Lower lobe of right lung (tissue), 2 donors: ENCODE measurements around the gene GPR3. TPM values are rescaled to one million over a fixed set of nuclear protein-coding genes. Genes with fewer than 3 reads are reported as not detected.
A peak's percentile ranks its signal among the peaks of the same experiment; 100 is the strongest.
"Not testable (repeated sequence)": the region's sequence is repeated elsewhere in the genome, so short reads cannot be mapped to it uniquely, and the experiment has no call there.

Experiments used
- ATAC-seq, 2 donors: fragments of 200-7000 bp; cut with Tn5 transposase; one replicate each; pipeline ENCODE4 v1.9.1; 2020 to 2022; ENCODE audit warnings: mild to moderate bottlenecking in 2 of 2, moderate library complexity in 2 of 2
- DNase-seq: peaks from one replicate; pipeline ENCODE4 v3.0.0-alpha.2; 2020
- H3K27ac ChIP-seq: fragments of 200-600 bp; one replicate; pipeline ENCODE4 v1.8.0; 2022
- H3K27me3 ChIP-seq: fragments of 200-600 bp; one replicate; pipeline ENCODE4 v1.8.0; 2022; ENCODE audit warnings: low read depth
- H3K36me3 ChIP-seq: fragments of 200-600 bp; one replicate; pipeline ENCODE4 v1.8.0; 2022; ENCODE audit warnings: mild to moderate bottlenecking
- H3K4me1 ChIP-seq: fragments of 200-600 bp; one replicate; pipeline ENCODE4 v1.8.0; 2022
- H3K4me3 ChIP-seq: fragments of 200-600 bp; one replicate; pipeline ENCODE4 v1.8.0; 2022; ENCODE audit warnings: mild to moderate bottlenecking
- H3K9me3 ChIP-seq: fragments of 200-600 bp; one replicate; pipeline ENCODE4 v1.8.0; 2022
- CTCF ChIP-seq: fragments of 200-600 bp; IDR thresholded peaks from one replicate; pipeline ENCODE4 v1.8.0; 2022; ENCODE audit warnings: antibody characterized with exemption, mild to moderate bottlenecking
- intact Hi-C: fragments of 100-400 bp; cut with DNase I; formaldehyde crosslinking; loops from one replicate; pipeline ENCODE4 v1.11.0; 2022
- total RNA-seq: library from RNA; stranded (reverse); fragmentation: NEBNext Ultra II Directional; extraction: Animal tissue kit (Norgen Biotek cat#: 25700); gene quantifications from one replicate; pipeline ENCODE4 v1.2.1, GENCODE V29; 2021
- donor health status: DM: no; HTN: yes; CAD: no; lungs with severe emphysema.

GPR3 gene
- total RNA-seq, 1 donor from 2014 or later: 0.18 TPM

DNA sequence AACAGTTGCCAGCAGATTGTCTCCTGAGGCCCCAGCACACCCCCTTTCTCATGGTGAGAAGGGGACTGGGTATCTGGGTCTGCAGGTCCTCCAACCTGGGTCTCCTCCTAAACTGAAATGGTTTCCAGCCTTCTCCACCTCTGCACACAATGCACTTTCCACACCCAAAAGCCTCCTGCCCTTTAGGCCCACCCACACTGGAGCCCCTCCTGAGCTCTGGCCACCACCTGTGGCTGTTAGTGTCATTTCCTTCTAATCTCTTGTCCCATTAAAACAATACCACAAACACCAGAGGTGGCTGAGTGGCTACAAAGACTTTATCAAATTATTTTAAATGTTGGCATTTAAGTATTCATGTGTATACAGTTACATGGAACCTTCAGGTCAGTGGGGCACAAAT, 11.5 kb downstream of the GPR3 start:
- DNase-seq: no peak
- Histone ChIP-seq H3K9me3 (no peaks in the 10 kb centered on the region), H3K27ac (peak overlapping the region; percentile 76), H3K4me3 (no peak overlapping the region), H3K36me3 (peaks cover 40% of the 10 kb centered on the region), H3K27me3 (no peaks in the 10 kb centered on the region), H3K4me1 (peaks cover 60% of the 10 kb centered on the region)
- ATAC-seq: no peak
- no peak for TF ChIP-seq CTCF
- intact Hi-C loops: no loop called here

DNA sequence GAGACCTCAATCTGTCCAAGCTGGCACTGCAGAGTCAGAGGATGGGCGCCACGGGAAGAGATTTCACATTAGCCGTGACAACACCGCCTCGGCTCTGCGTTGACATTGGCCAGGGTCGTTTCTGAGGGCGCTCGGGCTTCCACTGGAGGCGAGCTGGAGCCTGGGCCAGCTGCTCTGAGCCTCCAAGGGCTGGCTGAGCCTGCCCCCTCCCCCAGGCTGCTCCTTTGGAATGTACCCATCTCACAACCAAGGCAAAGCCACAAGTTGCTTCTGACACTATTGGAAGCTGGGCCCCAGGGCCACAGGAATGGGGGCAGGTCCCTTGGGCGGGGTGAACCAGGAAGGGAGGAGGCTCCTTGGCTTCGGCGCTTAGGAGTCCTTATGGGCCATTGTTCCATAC, 12.7 kb downstream of the GPR3 start:
- Histone ChIP-seq H3K36me3 (peaks cover 50% of the 10 kb centered on the region), H3K27ac (peak overlapping the region; percentile 58), H3K9me3 (no peaks in the 10 kb centered on the region), H3K4me3 (no peak overlapping the region), H3K4me1 (peaks cover 60% of the 10 kb centered on the region), H3K27me3 (no peaks in the 10 kb centered on the region)
- no peak for TF ChIP-seq CTCF
- peak in 1 of 2 donors; percentile 6 for ATAC-seq
- intact Hi-C loops: no loop called here
- DNase-seq: no peak

- H3K36me3 ChIP-seq: peaks cover 57% of the 10 kb centered on the region
- H3K4me3 ChIP-seq, DNase-seq: not testable (repeated sequence)
Measured at GRCh38 chr1:27405598-27406361, 13.4 kb downstream of the GPR3 start.

DNA sequence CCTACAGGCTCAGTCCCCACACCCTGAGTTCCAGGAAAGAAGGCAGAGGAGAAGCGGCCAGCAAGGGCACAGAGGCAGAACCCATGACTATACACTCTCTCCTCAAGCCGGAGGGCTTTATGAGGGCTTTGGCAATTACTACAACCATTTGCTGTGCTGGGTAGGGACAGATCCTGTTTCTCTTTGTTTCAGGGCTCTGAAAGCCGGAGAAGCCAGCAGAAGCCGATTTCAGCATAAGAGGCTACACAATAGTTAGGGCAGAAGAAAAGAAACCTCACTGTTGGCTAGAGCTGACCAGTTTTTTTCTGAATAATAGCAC, 13.9 kb downstream of the GPR3 start:
- DNase-seq: no peak
- intact Hi-C loops: no loop called here
- H3K4me3 ChIP-seq: no peak overlapping the region
- H3K36me3 ChIP-seq: peaks cover 62% of the 10 kb centered on the region
- H3K4me1 ChIP-seq: peaks cover 49% of the 10 kb centered on the region
- no peaks in the 10 kb centered on the region for H3K27me3 ChIP-seq
- no peak for TF ChIP-seq CTCF
- ATAC-seq: no peak
- no peaks in the 10 kb centered on the region for H3K9me3 ChIP-seq
- peak overlapping the region; percentile 41 for H3K27ac ChIP-seq

More at GRCh38 chr1:27405598-27406361, 13.4 kb downstream of the GPR3 start:
- H3K27me3 ChIP-seq, ATAC-seq, intact Hi-C loops, H3K9me3 ChIP-seq: not testable (repeated sequence)
- Histone ChIP-seq H3K27ac (peak overlapping the region; percentile 58), H3K4me1 (peaks cover 54% of the 10 kb centered on the region)

DNA sequence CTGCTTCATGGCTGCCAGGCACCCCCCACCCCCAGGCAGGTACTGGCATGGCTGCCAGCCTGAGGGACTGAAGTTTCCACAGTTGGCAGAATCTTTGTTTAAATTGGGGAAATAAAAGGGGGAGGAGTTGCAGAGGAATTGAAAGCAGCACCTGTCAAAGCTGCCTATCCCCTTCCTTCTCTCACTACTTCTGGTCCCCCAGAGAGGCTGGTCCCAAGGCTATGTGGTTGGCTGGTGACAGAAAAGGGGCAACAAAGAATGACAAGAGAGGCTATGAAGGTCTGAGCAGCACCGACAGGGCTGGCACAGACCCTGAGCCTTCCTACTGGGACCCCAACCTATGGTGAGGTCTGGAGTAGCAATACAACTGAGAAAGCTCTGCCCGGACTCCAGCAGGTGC, 14.4 kb downstream of the GPR3 start:
- H3K4me3 ChIP-seq, intact Hi-C loops: not testable (repeated sequence)

DNA sequence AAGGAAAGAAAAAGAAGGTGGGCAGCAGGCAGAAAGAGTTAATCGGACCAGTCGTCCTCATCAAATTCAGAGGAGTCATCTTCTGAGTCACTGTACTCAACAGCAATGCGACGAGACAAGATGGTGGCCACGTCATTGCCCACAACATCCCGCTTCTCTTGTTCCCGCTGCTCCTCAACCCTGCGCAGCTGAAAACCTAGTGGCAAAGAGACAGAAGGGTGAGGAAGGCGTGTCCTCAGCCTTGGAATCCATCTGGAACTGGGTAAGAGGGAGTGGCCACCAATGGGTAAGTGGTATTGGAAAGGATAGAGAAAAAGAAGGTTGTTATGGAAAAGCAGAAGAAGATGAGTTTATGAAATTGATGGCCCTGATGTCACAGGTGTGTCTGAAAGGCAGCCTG, 15.7 kb downstream of the GPR3 start:
- Histone ChIP-seq H3K36me3 (peaks cover 81% of the 10 kb centered on the region), H3K9me3 (no peaks in the 10 kb centered on the region), H3K4me3 (no peak overlapping the region), H3K27me3 (no peaks in the 10 kb centered on the region), H3K4me1 (peaks cover 35% of the 10 kb centered on the region), H3K27ac (no peak overlapping the region)
- TF ChIP-seq CTCF: no peak
- intact Hi-C loops: no loop called here
- ATAC-seq (no peak), DNase-seq (no peak)

More for the DNA sequence above, 14.4 kb downstream of the GPR3 start:
- Histone ChIP-seq H3K36me3 (peaks cover 67% of the 10 kb centered on the region), H3K27ac (peak overlapping the region; percentile 41), H3K4me1 (peaks cover 45% of the 10 kb centered on the region)
- not testable (repeated sequence) for ATAC-seq, H3K27me3 ChIP-seq, H3K9me3 ChIP-seq, DNase-seq
